ENCODE results near the gene CDH9.

- TF ChIP-seq, protein P1, sequence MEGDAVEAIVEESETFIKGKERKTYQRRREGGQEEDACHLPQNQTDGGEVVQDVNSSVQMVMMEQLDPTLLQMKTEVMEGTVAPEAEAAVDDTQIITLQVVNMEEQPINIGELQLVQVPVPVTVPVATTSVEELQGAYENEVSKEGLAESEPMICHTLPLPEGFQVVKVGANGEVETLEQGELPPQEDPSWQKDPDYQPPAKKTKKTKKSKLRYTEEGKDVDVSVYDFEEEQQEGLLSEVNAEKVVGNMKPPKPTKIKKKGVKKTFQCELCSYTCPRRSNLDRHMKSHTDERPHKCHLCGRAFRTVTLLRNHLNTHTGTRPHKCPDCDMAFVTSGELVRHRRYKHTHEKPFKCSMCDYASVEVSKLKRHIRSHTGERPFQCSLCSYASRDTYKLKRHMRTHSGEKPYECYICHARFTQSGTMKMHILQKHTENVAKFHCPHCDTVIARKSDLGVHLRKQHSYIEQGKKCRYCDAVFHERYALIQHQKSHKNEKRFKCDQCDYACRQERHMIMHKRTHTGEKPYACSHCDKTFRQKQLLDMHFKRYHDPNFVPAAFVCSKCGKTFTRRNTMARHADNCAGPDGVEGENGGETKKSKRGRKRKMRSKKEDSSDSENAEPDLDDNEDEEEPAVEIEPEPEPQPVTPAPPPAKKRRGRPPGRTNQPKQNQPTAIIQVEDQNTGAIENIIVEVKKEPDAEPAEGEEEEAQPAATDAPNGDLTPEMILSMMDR (IDR thresholded peaks at IDR 0.05), result peak in 8 of 12 donors; percentile 8 to 41 (median 30)
- no peak for TF ChIP-seq POLR2A (IDR thresholded peaks at IDR 0.05)
These were observed 17.4 kb downstream of the CDH9 start for GRCh38 chr5:27020973-27021372.

All from heart left ventricle (tissue), 13 donors.